NCI-H2107 (cell line): ENCODE data around the gene MLPH.

Experiments used
- DNase-seq: peaks from one replicate; lab custom pipeline; 2025; lab: John Stamatoyannopoulos, UW

MLPH gene

GRCh38 chr2:237546040-237546875 lies 59.2 kb downstream of the MLPH start:
- no peak for DNase-seq

GRCh38 chr2:237546876-237547395 lies 59.9 kb downstream of the MLPH start:
- DNase-seq, result no peak

- DNase-seq, result no peak
Observed at GRCh38 chr2:237547841-237548416, 60.9 kb downstream of the MLPH start.

- no peak for DNase-seq
Observed at GRCh38 chr2:237549216-237549615, 62.2 kb downstream of the MLPH start.

- DNase-seq, result no peak
Observed at GRCh38 chr2:237549643-237550415, 62.8 kb downstream of the MLPH start.

GRCh38 chr2:237551071-237551574 lies 64.1 kb downstream of the MLPH start:
- DNase-seq, result no peak

- no peak for DNase-seq
Observed at GRCh38 chr2:237552908-237553307, 65.9 kb downstream of the MLPH start.

GRCh38 chr2:237553948-237554347 lies 66.9 kb downstream of the MLPH start:
- DNase-seq, result no peak

GRCh38 chr2:237555560-237555959 lies 68.5 kb downstream of the MLPH start:
- no peak for DNase-seq

GRCh38 chr2:237556773-237557632 lies 70.0 kb downstream of the MLPH start:
- DNase-seq, result no peak

GRCh38 chr2:237557633-237558015 lies 70.6 kb downstream of the MLPH start:
- DNase-seq, result no peak

- DNase-seq, result peak; percentile 30
Observed at GRCh38 chr2:237558961-237559641, 72.0 kb downstream of the MLPH start.

- DNase-seq, result no peak
Observed at GRCh38 chr2:237561221-237561620, 74.2 kb downstream of the MLPH start.

- DNase-seq, result no peak
Observed at GRCh38 chr2:237563816-237564215, 76.8 kb downstream of the MLPH start.

- DNase-seq, result no peak
Observed at GRCh38 chr2:237564526-237565131, 77.6 kb downstream of the MLPH start.

GRCh38 chr2:237565974-237566373 lies 78.9 kb downstream of the MLPH start:
- no peak for DNase-seq

GRCh38 chr2:237566401-237567235 lies 79.6 kb downstream of the MLPH start, which contains the start of gene PRLH:
PRLH (plus strand) TSS chr2:237566574; CDS start chr2:237566574, 0 bp downstream.
- no peak for DNase-seq

- DNase-seq, result no peak
Observed at GRCh38 chr2:237567276-237568029, 80.4 kb downstream of the MLPH start.
